Osteoblast (primary cell): ENCODE results near the gene RFX1. TPM values are rescaled to one million over a fixed set of nuclear protein-coding genes. Genes with fewer than 3 reads are reported as not detected.
A peak's percentile ranks its signal among the peaks of the same experiment; 100 is the strongest.

Experiments
- DNase-seq: peaks from one replicate; pipeline ENCODE4 v3.0.0; 2011; ENCODE audit warnings: low spot score, mixed read lengths; ENCODE audit not compliant: insufficient read length; ENCODE audit errors: missing footprints
- H2AFZ ChIP-seq: 2 replicates; pipeline ENCODE4 v1.6.0; 2011; ENCODE audit warnings: mild to moderate bottlenecking, low read length
- H3K27ac ChIP-seq: 2 replicates; pipeline ENCODE4 v1.5.1; 2011; ENCODE audit warnings: mild to moderate bottlenecking, low read depth, low read length, moderate library complexity
- H3K27me3 ChIP-seq: 2 replicates; pipeline ENCODE4 v1.6.0; 2012; ENCODE audit warnings: mild to moderate bottlenecking, control low read depth, inconsistent platforms, low read length, moderate library complexity; ENCODE audit not compliant: insufficient read depth
- H3K36me3 ChIP-seq: 2 replicates; pipeline ENCODE4 v1.5.1; 2011; ENCODE audit warnings: mild to moderate bottlenecking, low read length, control low read depth, moderate library complexity; ENCODE audit not compliant: insufficient read depth
- H3K4me1 ChIP-seq: 2 replicates; pipeline ENCODE4 v1.5.1; 2011; ENCODE audit warnings: mild to moderate bottlenecking, low read length, control low read depth, moderate library complexity; ENCODE audit not compliant: insufficient read depth
- H3K4me2 ChIP-seq: 2 replicates; pipeline ENCODE4 v1.6.0; 2011; ENCODE audit warnings: mild to moderate bottlenecking, low read length; ENCODE audit not compliant: insufficient read depth
- H3K4me3 ChIP-seq: fragments of 200-600 bp; sonication (generic); 3 replicates; pipeline ENCODE4 v1.5.1; 2012; ENCODE audit warnings: mild to moderate bottlenecking, low read length, inconsistent platforms; ENCODE audit not compliant: insufficient read depth
- H3K79me2 ChIP-seq: 2 replicates; pipeline ENCODE4 v1.6.0; 2012; ENCODE audit warnings: mild to moderate bottlenecking, low read length, control low read depth, inconsistent platforms; ENCODE audit not compliant: insufficient read depth
- H3K9me3 ChIP-seq: 2 replicates; pipeline ENCODE4 v1.5.1; 2011; ENCODE audit warnings: low read depth, low read length, control low read depth
- H4K20me1 ChIP-seq: 2 replicates; pipeline ENCODE4 v1.6.0; 2012; ENCODE audit warnings: mild to moderate bottlenecking, low read length, control low read depth; ENCODE audit not compliant: insufficient read depth
- total RNA-seq: library from RNA; depleted of rRNA; stranded (reverse); fragments of >200 nt; gene quantifications from 2 replicates; pipeline ENCODE4 v1.2.3, GENCODE V29; 2012
- TF ChIP-seq, protein P1 (sequence below): IDR thresholded peaks from 2 replicates; pipeline ENCODE4 v1.5.1; 2011; ENCODE audit warnings: mild to moderate bottlenecking, low read depth, low read length, moderate library complexity; ENCODE audit errors: extremely low read depth

RFX1 gene
- total RNA-seq, 1 donor = 2.5 TPM

DNA sequence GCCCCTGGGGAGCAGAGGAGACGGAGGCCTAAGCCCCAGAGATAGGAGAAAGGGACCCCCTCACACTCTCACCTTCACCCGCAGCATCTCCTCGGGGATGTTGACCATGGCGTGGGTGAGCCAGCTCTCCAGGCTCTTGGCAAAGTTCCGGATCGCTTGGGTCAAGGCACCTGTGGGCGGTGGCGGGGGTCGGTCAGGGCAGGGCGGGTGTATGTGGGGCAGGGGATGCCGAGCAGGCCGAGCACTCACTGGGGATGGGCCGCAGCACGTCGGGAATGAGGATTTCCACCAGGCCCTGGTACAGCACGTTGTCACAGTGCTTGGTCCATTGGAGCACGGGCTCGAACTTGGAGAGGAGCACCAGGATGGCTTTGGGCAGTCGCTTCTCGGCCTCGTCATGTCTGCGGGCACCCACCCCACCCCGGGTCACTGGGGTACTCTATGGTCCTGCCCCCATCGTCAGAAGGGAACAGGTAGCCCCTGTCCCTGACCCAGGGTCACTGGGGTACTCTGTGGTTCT lies 40.7 kb downstream of the RFX1 start:
- TF ChIP-seq, protein P1, sequence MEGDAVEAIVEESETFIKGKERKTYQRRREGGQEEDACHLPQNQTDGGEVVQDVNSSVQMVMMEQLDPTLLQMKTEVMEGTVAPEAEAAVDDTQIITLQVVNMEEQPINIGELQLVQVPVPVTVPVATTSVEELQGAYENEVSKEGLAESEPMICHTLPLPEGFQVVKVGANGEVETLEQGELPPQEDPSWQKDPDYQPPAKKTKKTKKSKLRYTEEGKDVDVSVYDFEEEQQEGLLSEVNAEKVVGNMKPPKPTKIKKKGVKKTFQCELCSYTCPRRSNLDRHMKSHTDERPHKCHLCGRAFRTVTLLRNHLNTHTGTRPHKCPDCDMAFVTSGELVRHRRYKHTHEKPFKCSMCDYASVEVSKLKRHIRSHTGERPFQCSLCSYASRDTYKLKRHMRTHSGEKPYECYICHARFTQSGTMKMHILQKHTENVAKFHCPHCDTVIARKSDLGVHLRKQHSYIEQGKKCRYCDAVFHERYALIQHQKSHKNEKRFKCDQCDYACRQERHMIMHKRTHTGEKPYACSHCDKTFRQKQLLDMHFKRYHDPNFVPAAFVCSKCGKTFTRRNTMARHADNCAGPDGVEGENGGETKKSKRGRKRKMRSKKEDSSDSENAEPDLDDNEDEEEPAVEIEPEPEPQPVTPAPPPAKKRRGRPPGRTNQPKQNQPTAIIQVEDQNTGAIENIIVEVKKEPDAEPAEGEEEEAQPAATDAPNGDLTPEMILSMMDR = no peak
- Histone ChIP-seq H3K36me3 (peaks cover 47% of the 10 kb centered on the region), H3K4me2 (no peak overlapping the region)

DNA sequence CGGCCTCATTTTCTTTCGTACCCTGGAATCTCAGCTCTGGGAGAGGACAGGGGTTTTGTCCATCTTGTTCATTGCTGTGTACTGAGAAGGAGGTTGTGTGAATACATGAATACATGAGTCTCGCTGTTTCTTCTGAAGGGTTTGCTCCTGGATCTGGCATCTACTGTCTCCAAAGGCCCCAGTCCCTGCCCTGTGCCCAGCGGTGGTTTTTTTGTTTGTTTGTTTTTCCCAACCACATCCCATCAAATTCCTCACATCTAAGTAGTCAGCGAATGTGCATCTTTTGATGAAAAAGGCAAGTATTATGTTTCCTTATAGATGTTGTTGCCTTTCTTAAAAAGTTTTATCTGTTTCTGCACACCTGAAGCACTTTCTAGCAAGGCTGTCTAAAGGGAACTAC lies 41.3 kb downstream of the RFX1 start:
- no peak overlapping the region for H2AFZ ChIP-seq
- peaks cover 7% of the 10 kb centered on the region for H3K4me1 ChIP-seq
- H3K9me3 ChIP-seq = no peaks in the 10 kb centered on the region
- peak; percentile 92 for DNase-seq
- peaks cover 46% of the 10 kb centered on the region for H3K36me3 ChIP-seq
- H3K27me3 ChIP-seq = no peaks in the 10 kb centered on the region
- no peak overlapping the region for H3K27ac ChIP-seq
- no peak overlapping the region for H3K4me2 ChIP-seq
- H3K4me3 ChIP-seq = no peak overlapping the region
- H3K79me2 ChIP-seq = no peaks in the 10 kb centered on the region
- no peaks in the 10 kb centered on the region for H4K20me1 ChIP-seq
- TF ChIP-seq, protein P1 = no peak

More for the DNA sequence above, 40.7 kb downstream of the RFX1 start:
- no peak overlapping the region for H3K27ac ChIP-seq
- no peaks in the 10 kb centered on the region for H3K27me3 ChIP-seq
- peak; percentile 74 for DNase-seq
- no peak overlapping the region for H2AFZ ChIP-seq
- H3K4me3 ChIP-seq = no peak overlapping the region
- no peaks in the 10 kb centered on the region for H3K9me3 ChIP-seq
- peaks cover 7% of the 10 kb centered on the region for H3K4me1 ChIP-seq
- no peaks in the 10 kb centered on the region for H3K79me2 ChIP-seq
- H4K20me1 ChIP-seq = no peaks in the 10 kb centered on the region

DNA sequence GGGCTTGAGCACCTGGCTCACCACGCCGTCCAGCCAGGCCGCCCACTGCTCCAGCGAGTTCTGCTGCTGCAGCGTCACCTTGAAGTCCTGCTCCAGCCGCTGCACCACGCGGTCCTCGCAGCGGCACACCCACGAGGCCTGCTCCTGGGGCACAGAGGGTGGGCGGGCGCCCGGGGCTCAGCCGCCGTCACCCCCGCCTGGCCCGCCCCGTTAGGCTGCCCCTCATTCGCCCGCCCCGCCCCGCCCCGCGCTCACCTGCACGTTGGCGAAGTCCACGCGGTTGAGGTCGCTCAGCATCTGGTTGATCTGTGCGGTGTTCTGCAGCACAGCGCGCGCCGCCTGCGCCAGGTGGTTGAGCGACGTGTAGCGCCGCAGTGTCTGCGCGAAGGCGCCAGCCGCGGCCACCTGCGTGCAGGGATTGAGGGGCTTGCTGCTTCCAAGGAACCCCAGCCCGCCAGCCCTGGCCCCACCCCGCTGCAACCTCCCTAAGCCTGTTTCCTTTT lies 42.5 kb downstream of the RFX1 start:
- H3K36me3 ChIP-seq = peaks cover 38% of the 10 kb centered on the region
- no peaks in the 10 kb centered on the region for H3K79me2 ChIP-seq
- H4K20me1 ChIP-seq = peaks cover under 1% of the 10 kb centered on the region
- H3K4me3 ChIP-seq = no peak overlapping the region
- TF ChIP-seq, protein P1 = no peak
- H3K4me2 ChIP-seq = no peak overlapping the region
- peak; percentile 57 for DNase-seq
- peaks cover 7% of the 10 kb centered on the region for H3K4me1 ChIP-seq
- no peaks in the 10 kb centered on the region for H3K27me3 ChIP-seq
- H2AFZ ChIP-seq = no peak overlapping the region
- no peaks in the 10 kb centered on the region for H3K9me3 ChIP-seq
- no peak overlapping the region for H3K27ac ChIP-seq

DNA sequence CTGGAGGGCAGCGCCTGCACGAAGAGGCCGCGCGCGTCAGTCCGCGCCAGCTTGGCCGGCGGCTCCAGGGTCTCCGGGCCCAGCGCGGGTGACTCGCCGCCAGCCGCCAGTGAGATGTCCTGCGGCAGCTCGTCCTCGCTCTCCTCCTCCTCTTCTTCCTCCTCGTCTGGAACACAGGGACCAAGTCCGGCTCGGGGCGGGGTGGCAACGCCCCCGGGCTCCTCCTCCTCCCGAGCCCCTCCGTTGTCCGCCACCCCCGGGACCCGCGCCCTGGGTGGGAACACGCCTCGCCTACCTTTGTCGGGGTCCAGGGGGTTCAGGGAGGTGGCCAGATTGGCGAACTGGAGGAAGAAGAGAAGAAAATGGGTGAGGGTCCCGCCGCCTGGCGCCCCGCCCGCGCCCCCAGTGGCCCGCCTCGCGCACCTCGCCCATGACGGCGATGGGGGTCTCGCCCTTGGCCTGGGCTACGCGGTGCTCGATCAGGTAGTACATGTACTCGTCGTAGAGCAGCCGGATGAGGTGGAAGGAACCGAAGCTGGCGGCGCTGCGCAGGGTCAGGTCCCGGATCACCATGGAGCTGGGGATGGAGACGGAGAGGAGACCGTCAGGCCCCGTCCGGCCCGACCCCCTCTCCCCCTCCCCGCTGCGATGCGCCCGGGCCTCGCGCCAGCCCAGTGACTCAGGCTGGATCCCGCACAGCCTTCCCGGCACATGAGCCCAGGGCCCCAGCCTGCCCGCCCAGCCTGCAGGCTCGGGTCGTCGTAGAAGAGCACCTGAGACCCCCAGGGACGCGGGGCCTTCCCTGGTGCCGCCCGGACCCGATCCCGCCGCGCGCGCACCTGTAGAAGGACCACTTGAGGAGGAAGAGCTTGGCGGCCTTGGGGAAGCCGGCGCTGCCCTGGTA lies 43.2 kb downstream of the RFX1 start:
- no peak overlapping the region for H3K27ac ChIP-seq
- peaks cover 39% of the 10 kb centered on the region for H3K36me3 ChIP-seq
- no peak overlapping the region for H3K4me3 ChIP-seq
- no peak overlapping the region for H3K4me2 ChIP-seq
- peaks cover 7% of the 10 kb centered on the region for H3K4me1 ChIP-seq
- no peaks in the 10 kb centered on the region for H3K79me2 ChIP-seq
- H3K27me3 ChIP-seq = no peaks in the 10 kb centered on the region
- DNase-seq = peak; percentile 93
- H3K9me3 ChIP-seq = no peaks in the 10 kb centered on the region
- H4K20me1 ChIP-seq = peaks cover 4% of the 10 kb centered on the region
- TF ChIP-seq, protein P1 = no peak
- H2AFZ ChIP-seq = no peak overlapping the region
